GM19240 (cell line): ENCODE data around the gene TIPIN.
"Not testable (repeated sequence)": the region's sequence is repeated elsewhere in the genome, so short reads cannot be mapped to it uniquely, and the experiment has no call there.

Experiments used
- DNase-seq: peaks from one replicate; pipeline ENCODE4 v3.0.0; 2011; ENCODE audit warnings: low spot score; ENCODE audit not compliant: insufficient read length

The TIPIN gene

DNA sequence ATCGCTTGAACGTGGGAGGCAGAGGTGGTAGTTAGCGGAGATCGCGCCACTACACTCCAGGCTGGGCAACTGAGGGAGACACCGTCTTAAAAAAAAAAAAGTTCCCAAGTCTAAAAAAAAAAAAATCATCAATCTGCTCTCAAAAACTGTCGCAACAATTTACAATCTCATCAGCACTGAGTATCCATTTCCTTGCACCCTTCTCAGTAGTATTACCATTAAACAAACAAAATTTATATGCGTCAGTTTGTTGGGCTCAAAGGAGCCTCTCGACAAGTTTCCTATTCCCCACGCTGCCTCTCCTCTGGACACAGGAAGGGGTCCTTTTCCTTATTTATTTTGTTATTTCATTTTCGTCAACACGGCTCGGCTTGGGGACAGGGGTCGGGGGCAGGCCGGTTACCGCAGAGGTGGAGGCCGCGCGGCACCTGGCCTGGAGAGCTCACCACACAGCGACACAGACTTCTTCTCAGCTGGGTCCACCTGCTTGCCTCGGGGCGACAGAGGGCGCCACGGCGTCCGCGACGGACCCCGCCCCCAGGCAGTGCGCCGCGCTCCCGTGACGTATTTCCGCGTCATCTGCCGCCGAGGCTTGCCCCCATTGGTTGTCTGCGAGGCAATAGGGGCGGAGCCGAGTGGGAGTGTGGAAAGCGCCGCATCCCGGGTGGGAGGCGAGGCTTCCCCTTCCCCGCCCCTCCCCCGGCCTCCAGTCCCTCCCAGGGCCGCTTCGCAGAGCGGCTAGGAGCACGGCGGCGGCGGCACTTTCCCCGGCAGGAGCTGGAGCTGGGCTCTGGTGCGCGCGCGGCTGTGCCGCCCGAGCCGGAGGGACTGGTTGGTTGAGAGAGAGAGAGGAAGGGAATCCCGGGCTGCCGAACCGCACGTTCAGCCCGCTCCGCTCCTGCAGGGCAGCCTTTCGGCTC is 30.0 kb upstream of the TIPIN start, which contains the start of gene MAP2K1:
MAP2K1 (plus strand) TSS at position 709 of the 920 bp plus-strand sequence. CDS start 436 bp downstream, outside the sequence.
- DNase-seq, result peak; percentile 53

- DNase-seq, result not testable (repeated sequence)
Measured at GRCh38 chr15:66381376-66381775, 24.9 kb upstream of the TIPIN start.

DNA sequence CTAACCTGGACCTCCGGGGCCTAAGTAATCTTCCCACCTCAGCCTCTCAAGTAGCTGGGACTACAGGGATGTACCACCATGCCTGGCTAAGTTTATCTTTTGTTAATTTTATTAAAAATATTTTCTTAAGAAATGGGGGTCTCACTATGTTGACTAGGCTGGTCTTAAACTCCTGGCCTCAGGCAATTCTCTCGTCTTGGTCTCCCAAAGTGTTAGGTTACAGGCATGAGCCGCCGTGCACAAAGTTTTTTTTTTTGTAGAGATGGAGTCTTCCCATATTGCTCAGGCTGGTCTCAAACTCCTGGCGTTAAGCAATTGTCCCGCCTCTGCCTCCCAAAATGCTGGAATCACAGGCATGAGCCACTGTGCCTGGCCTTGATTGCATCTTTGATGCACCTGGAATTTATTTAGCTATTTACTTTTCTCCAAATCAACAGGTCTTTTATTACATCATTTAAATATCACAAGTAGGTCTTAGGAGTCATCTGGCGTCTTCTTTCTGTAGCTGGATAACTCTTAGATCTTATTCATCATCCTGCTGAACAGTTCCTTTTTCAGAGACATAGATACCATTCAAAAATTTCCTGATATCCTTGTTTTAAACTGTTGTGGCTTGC is 22.4 kb upstream of the TIPIN start:
- no peak for DNase-seq

- no peak for DNase-seq
Measured at GRCh38 chr15:66374179-66374578, 17.7 kb upstream of the TIPIN start.

DNA sequence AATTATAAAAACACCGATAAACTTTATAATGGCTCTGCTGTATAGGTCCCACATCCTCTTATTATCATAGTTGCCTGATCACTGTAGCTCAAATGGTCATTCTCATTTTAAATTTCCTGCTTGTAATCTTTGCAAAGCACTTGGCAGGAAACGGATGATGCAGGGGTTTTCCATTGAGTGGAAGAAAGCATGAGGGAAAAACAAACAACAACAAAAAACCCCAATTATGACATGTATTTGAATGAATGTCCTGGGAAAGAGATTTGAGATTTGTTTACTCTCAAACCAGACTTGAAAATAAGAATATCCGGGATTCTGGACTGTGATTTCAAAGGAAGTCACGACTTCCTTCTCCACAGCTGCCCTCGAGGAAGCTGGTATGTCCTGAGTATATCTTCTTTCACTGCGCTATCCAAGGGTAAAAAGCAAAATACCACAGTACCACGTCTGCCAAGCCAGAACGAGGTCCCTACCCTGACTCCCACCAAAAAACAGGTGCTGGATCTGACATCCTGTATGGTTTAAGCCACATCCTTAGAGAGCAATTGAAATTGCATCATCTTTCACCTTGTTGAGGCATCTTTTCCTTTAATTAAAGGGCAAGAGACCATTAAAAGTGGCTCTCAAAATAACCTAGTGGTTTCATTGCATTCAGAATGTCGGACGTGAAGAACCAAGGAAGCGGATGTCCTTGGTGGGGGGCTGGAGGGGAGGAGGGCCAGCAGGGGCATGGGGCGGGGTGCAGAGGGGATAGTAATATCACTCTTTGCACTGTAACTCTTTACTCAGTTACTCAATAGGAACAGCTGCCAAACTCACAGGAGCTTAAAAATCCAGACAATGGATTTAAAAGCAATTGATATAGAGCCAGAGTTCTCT is 13.5 kb upstream of the TIPIN start:
- no peak for DNase-seq

GRCh38 chr15:66364944-66365528 is 8.6 kb upstream of the TIPIN start:
- no peak for DNase-seq

- DNase-seq, result no peak
Measured at GRCh38 chr15:66362776-66363175, 6.3 kb upstream of the TIPIN start.

GRCh38 chr15:66361745-66362460 is 5.4 kb upstream of the TIPIN start:
- DNase-seq, result not testable (repeated sequence)

DNA sequence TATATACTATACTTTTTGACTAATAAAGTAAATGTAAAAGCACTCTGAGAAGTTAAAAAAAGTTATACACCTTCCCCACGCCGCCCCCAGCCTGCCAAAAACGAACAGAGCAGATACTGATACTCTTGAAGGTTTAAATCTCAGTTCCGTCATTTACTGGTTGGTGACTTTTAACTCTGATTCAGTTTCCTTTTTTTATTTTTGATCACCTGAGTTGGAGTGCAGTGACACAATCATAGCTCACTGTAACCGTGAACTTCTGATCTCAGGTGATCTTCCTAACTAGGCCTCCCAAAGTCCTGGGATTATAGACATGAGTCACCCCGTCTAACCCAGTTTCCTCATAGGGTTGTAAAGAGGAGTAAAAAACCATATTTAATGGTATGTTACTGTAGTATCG is 3.3 kb upstream of the TIPIN start:
- no peak for DNase-seq

DNA sequence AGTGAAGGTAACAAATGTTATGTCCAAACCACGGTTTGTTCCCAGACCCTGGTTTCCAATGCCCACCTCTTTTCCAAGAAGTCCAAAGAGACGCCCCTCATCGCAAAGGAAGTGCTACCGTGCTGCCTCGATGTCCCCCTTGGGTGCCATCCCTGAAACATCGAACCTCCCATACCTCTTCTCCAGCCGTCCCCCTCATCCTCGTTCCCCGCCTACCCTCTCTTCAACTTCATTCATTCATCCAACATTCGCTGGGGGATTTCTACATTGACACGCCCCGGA is 467 bp downstream of the TIPIN start:
- peak; percentile 4 for DNase-seq

- DNase-seq, result not testable (repeated sequence)
Measured at GRCh38 chr15:66348530-66348929, 8.0 kb downstream of the TIPIN start.

DNA sequence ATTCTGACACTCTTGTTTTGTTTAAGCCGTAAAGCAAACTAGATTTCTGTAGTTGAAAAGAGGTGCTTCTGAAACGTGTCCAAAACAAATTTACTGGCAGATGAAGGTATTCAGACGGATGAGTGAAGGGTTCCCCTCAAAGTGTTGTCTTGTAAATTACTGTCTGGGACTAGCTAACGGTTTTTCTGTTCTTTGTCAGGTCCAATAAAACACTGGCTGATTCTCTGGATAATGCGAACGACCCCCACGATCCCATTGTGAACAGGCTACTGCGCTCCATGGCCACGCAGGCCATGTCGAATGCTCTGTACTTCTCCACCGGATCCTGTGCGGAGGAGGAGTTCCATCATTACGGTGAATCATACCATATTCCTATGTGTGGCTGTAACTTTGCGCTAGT is 27.7 kb downstream of the TIPIN start:
- no peak for DNase-seq

GRCh38 chr15:66327736-66328135 is 28.7 kb downstream of the TIPIN start:
- DNase-seq, result no peak

GRCh38 chr15:66326051-66326450 is 30.4 kb downstream of the TIPIN start:
- no peak for DNase-seq

GRCh38 chr15:66323312-66323928 is 33.1 kb downstream of the TIPIN start:
- DNase-seq, result no peak

GRCh38 chr15:66312144-66312543 is 44.3 kb downstream of the TIPIN start:
- no peak for DNase-seq

- no peak for DNase-seq
Measured at GRCh38 chr15:66310786-66311185, 45.7 kb downstream of the TIPIN start.

DNA sequence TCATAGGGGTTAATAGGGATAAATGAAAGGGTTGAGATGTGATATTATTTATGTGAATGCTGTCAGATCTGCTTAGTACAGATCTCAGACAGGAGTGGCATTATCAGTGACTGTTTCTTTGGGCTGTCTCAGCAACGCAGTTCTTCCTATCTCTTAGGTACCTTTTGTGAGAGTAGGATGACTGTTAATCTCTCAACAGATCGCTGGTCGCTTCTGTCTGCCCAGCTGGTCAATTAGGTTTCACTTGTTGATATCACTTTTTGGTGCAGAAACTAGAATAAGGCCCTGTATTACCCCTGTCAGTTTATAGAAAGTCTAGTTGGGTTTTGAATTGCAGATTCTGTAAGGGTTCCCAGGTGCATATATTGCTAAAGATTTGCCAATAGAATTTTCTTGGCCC is 46.7 kb downstream of the TIPIN start:
- DNase-seq, result no peak

GRCh38 chr15:66308531-66308930 is 48.0 kb downstream of the TIPIN start:
- DNase-seq, result no peak

DNA sequence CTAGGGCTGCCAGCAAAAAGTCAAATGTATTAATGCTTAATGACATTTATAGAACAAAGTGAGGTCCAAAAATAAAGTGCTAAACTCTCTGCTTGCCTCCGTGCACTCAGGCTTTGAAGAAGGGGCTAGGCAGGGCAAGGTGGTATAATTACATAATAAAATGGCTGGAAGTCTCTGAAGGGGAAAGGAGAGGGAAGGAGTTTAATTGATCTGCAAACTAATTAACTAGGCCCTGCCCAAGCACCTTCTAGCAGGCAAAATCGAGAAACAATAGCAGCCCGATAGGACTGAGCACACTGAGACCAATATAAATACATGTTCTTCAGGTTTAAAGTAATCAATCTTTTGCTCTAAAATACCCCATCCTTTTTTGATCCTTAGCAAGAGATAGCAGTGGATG is 50.1 kb downstream of the TIPIN start:
- DNase-seq, result no peak
